ENCODE measurements around the gene ACSF3.

DNA sequence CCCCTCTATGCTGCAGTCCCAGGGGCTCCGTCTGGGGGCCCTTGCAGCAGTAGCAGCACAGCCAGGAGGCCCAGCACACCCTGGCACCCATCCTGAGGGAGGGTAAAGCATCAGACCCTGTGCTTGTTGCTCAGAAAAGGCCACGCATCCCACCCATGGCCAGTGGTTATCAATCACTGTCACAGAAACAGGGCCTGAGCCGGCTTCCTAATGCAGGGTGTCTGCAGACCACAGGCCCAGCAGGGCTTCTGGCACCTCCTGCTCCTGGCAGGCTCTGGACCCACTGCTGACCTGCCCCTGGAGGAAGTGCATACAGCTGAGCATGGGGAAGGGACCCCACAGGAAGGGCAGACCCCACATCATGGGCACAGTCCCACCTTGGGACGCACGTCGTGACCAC, 51.0 kb downstream of the ACSF3 start:
- TF ChIP-seq, protein P1, sequence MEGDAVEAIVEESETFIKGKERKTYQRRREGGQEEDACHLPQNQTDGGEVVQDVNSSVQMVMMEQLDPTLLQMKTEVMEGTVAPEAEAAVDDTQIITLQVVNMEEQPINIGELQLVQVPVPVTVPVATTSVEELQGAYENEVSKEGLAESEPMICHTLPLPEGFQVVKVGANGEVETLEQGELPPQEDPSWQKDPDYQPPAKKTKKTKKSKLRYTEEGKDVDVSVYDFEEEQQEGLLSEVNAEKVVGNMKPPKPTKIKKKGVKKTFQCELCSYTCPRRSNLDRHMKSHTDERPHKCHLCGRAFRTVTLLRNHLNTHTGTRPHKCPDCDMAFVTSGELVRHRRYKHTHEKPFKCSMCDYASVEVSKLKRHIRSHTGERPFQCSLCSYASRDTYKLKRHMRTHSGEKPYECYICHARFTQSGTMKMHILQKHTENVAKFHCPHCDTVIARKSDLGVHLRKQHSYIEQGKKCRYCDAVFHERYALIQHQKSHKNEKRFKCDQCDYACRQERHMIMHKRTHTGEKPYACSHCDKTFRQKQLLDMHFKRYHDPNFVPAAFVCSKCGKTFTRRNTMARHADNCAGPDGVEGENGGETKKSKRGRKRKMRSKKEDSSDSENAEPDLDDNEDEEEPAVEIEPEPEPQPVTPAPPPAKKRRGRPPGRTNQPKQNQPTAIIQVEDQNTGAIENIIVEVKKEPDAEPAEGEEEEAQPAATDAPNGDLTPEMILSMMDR (IDR thresholded peaks at IDR 0.05): no peak
- TF ChIP-seq POLR2AphosphoS5 (IDR thresholded peaks at IDR 0.05): no peak

Data from upper lobe of left lung (tissue), 4 donors.